HepG2 (cell line): ENCODE measurements around the gene GLDN. TPM values are rescaled to one million over a fixed set of nuclear protein-coding genes. Genes with fewer than 3 reads are reported as not detected.

Experiments used
- ARNT2 ChIP-seq: sonication (generic); formaldehyde crosslinking; IDR thresholded peaks from 2 replicates; pipeline ENCODE4 v1.8.0; 2022; ENCODE audit warnings: mild to moderate bottlenecking, low read depth, missing genetic modification reagents, moderate library complexity
- EED ChIP-seq: sonication (generic); formaldehyde crosslinking; IDR thresholded peaks from 2 replicates; pipeline ENCODE4 v1.5.0; 2020; ENCODE audit warnings: mild to moderate bottlenecking, missing genetic modification reagents
- GABPA ChIP-seq, 2 experiments: IDR thresholded peaks; 2 replicates each; pipeline ENCODE4 v1.6.1; 2011 to 2016; ENCODE audit warnings: low read depth in 2 of 2, low read length in 1 of 2, missing biosample characterization in 1 of 2, missing genetic modification characterization in 1 of 2
- HHEX ChIP-seq: IDR thresholded peaks from 2 replicates; pipeline ENCODE4 v1.6.1; 2016; ENCODE audit warnings: control low read depth
- HMGXB4 ChIP-seq, 2 experiments: sonication (generic) in 1 of 2; formaldehyde crosslinking in 1 of 2; IDR thresholded peaks; 2 replicates each; pipeline versions ENCODE4 v1.4.0 to v1.6.1; 2018 to 2020; ENCODE audit warnings: missing genetic modification reagents in 2 of 2, borderline replicate concordance in 1 of 2, low read depth in 1 of 2, mild to moderate bottlenecking in 1 of 2, missing biosample characterization in 1 of 2
- HNRNPL ChIP-seq: fragments of 200-400 bp; formaldehyde crosslinking; IDR thresholded peaks from 2 replicates; pipeline ENCODE4 v1.6.1; 2017; ENCODE audit warnings: mild to moderate bottlenecking, low read depth, low read length
- PAWR ChIP-seq: sonication (generic); formaldehyde crosslinking; IDR thresholded peaks from 2 replicates; pipeline ENCODE4 v1.4.0; 2020; ENCODE audit warnings: missing genetic modification reagents, mild to moderate bottlenecking, borderline replicate concordance
- PHF21A ChIP-seq: sonication (generic); formaldehyde crosslinking; IDR thresholded peaks from 2 replicates; pipeline ENCODE4 v1.5.0; 2020; ENCODE audit warnings: mild to moderate bottlenecking, missing genetic modification reagents
- PRPF4 ChIP-seq: fragments of 200-400 bp; formaldehyde crosslinking; IDR thresholded peaks from 2 replicates; pipeline ENCODE4 v1.6.1; 2016; ENCODE audit warnings: low read length, low read depth; ENCODE audit not compliant: poor library complexity, severe bottlenecking
- SUZ12 ChIP-seq: fragments of 150-350 bp; IDR thresholded peaks from 2 replicates; pipeline ENCODE4 v1.6.1; 2014; ENCODE audit warnings: low read depth, low read length
- ZBTB3 ChIP-seq: sonication (generic); formaldehyde crosslinking; IDR thresholded peaks from 2 replicates; pipeline ENCODE4 v1.4.0; 2020; ENCODE audit warnings: low read depth, mild to moderate bottlenecking, moderate library complexity, missing genetic modification reagents, borderline replicate concordance
- ZC3H4 ChIP-seq: sonication (generic); formaldehyde crosslinking; IDR thresholded peaks from 2 replicates; pipeline ENCODE4 v1.4.0; 2020; ENCODE audit warnings: missing genetic modification reagents, borderline replicate concordance
- ZNF496 ChIP-seq: sonication (generic); formaldehyde crosslinking; IDR thresholded peaks from 2 replicates; pipeline ENCODE4 v1.8.1; 2023; ENCODE audit warnings: mild to moderate bottlenecking, moderate library complexity, missing genetic modification reagents; ENCODE audit not compliant: insufficient replicate concordance
- ZNF503 ChIP-seq: sonication (generic); formaldehyde crosslinking; IDR thresholded peaks from 2 replicates; pipeline ENCODE4 v1.4.0; 2020; ENCODE audit warnings: missing genetic modification reagents
- ZNF547 ChIP-seq: sonication (generic); formaldehyde crosslinking; IDR thresholded peaks from 2 replicates; pipeline ENCODE4 v1.5.1; 2020; ENCODE audit warnings: mild to moderate bottlenecking, missing genetic modification reagents
- ZNF687 ChIP-seq: sonication (generic); formaldehyde crosslinking; IDR thresholded peaks from 2 replicates; pipeline ENCODE4 v1.5.1; 2020; ENCODE audit warnings: mild to moderate bottlenecking, missing genetic modification reagents, moderate library complexity
- ZNF703 ChIP-seq: sonication (generic); formaldehyde crosslinking; IDR thresholded peaks from 2 replicates; pipeline ENCODE4 v1.5.1; 2020; ENCODE audit warnings: missing genetic modification reagents, mild to moderate bottlenecking, moderate library complexity, borderline replicate concordance
- ZNF713 ChIP-seq: sonication (generic); formaldehyde crosslinking; IDR thresholded peaks from 2 replicates; pipeline ENCODE4 v1.4.0; 2020; ENCODE audit warnings: mild to moderate bottlenecking, missing genetic modification reagents
- ZSCAN9 ChIP-seq: IDR thresholded peaks from 2 replicates; pipeline ENCODE4 v1.6.1; 2016; ENCODE audit warnings: borderline replicate concordance
- polyA plus RNA-seq, 8 experiments: library from polyadenylated mRNA; depleted of rRNA in 3 of 8; stranded (reverse) in 7 of 8; unstranded in 1 of 8; fragments of >200 nt; fragmentation: Illumina TruSeq in 4 of 8; extraction: Trizol in 4 of 8; gene quantifications; 2 replicates each; pipeline versions ENCODE4 v1.2.1 to v1.2.3, GENCODE V29; 2011 to 2016; ENCODE audit warnings: low read depth in 4 of 8, missing spikeins in 1 of 8, mixed read lengths in 1 of 8; ENCODE audit not compliant: insufficient read depth in 1 of 8
- total RNA-seq, 5 experiments: library from RNA; depleted of rRNA; stranded (reverse); fragments of >200 nt; fragmentation: Illumina TruSeq; extraction: Trizol; gene quantifications; 2 replicates each; pipeline ENCODE4 v1.2.3, GENCODE V29; 2016; ENCODE audit warnings: low read depth in 1 of 5

GLDN gene
- total and polyA plus RNA-seq, 2 of the 13 experiments (the other 11 are each of a cell fraction or from before 2014, with no cell fraction given): 0.86 to 1.0 TPM

- TF ChIP-seq HMGXB4 (CRISPR knock-in tag; IDR thresholded peaks at IDR 0.05; ENCODE audit: borderline replicate concordance in 1 of 2, low read depth in 1 of 2): 0 out of 4 replicates have a peak, but pooled peaks of 1 of the 2 experiments have one; percentile 24
- peak; percentile 34; the same call in 1 of the 2 replicates for TF ChIP-seq ZNF503 (CRISPR knock-in tag)
- no peak for TF ChIP-seq ZBTB3 (CRISPR knock-in tag)
- TF ChIP-seq PAWR (CRISPR knock-in tag): no peak
- TF ChIP-seq HHEX (CRISPR knock-in tag): peak; percentile 85
- peak; percentile 69 for TF ChIP-seq PHF21A (CRISPR knock-in tag)
- no peak for TF ChIP-seq ZNF496 (CRISPR knock-in tag)
- TF ChIP-seq ZNF687 (CRISPR knock-in tag): peak; percentile 47; the same call in 1 of the 2 replicates
- TF ChIP-seq ZSCAN9 (CRISPR knock-in tag): no peak
- TF ChIP-seq ZNF713 (CRISPR knock-in tag): no peak
- TF ChIP-seq EED: no peak
- TF ChIP-seq SUZ12: no peak
- TF ChIP-seq ARNT2 (CRISPR knock-in tag): 0 out of 2 replicates have a peak, but pooled peaks have one; percentile 72
- TF ChIP-seq HNRNPL: no peak
- TF ChIP-seq ZNF703 (CRISPR knock-in tag): no peak
- no peak for TF ChIP-seq ZNF547 (CRISPR knock-in tag)
- TF ChIP-seq PRPF4: no peak
- no peak for TF ChIP-seq ZC3H4 (CRISPR knock-in tag)
- no peak for TF ChIP-seq GABPA (IDR thresholded peaks at IDR 0.05; ENCODE audit: low read depth, low read length)
- no peak for TF ChIP-seq GABPA (CRISPR knock-in tag; IDR thresholded peaks at IDR 0.05; ENCODE audit: low read depth)
Observed at GRCh38 chr15:51299187-51300015, 42.1 kb upstream of the GLDN start (continued).
